Keratinocyte (primary cell): ENCODE measurements around the gene INIP. TPM values are rescaled to one million over a fixed set of nuclear protein-coding genes. Genes with fewer than 3 reads are reported as not detected.

Experiments used
- DNase-seq: peaks from one replicate; pipeline ENCODE4 v3.0.0-alpha.2; 2011; ENCODE audit warnings: low read depth, missing footprints, low spot score
- FAIRE-seq: peaks from 2 replicates; lab custom pipeline; 2011; peaks lifted over from hg19 to GRCh38; lab: Jason Lieb, UNC
- H2AFZ ChIP-seq: 2 replicates; pipeline ENCODE4 v1.6.0; 2012; ENCODE audit warnings: low read length, control low read depth, inconsistent platforms; ENCODE audit not compliant: control insufficient read depth
- H3K27ac ChIP-seq: 2 replicates; pipeline ENCODE4 v1.5.1; 2011; ENCODE audit warnings: low read length; ENCODE audit not compliant: control insufficient read depth, insufficient read depth
- H3K27me3 ChIP-seq: 3 replicates; pipeline ENCODE4 v1.6.0; 2011; ENCODE audit warnings: low read length; ENCODE audit not compliant: control insufficient read depth, insufficient read depth; ENCODE audit errors: extremely low read depth
- H3K36me3 ChIP-seq, 2 experiments: 2 replicates in 1 of 2; 3 replicates in 1 of 2; pipeline ENCODE4 v1.5.1; 2011; ENCODE audit warnings: low read length in 2 of 2, mild to moderate bottlenecking in 1 of 2; ENCODE audit not compliant: control insufficient read depth in 2 of 2, insufficient read depth in 2 of 2; ENCODE audit errors: extremely low read depth in 1 of 2
- H3K4me1 ChIP-seq: 3 replicates; pipeline ENCODE4 v1.5.1; 2011; ENCODE audit warnings: low read length; ENCODE audit not compliant: control insufficient read depth, insufficient read depth; ENCODE audit errors: extremely low read depth
- H3K4me2 ChIP-seq: 3 replicates; pipeline ENCODE4 v1.6.0; 2011; ENCODE audit warnings: low read depth, low read length; ENCODE audit not compliant: control insufficient read depth, insufficient read depth; ENCODE audit errors: extremely low read depth
- H3K4me3 ChIP-seq, 3 experiments: fragments of 200-600 bp in 1 of 3; sonication (generic) in 1 of 3; 2 replicates in 2 of 3; 3 replicates in 1 of 3; pipeline ENCODE4 v1.5.1; 2011 to 2016; ENCODE audit warnings: low read length in 3 of 3, mild to moderate bottlenecking in 3 of 3, control low read depth in 2 of 3, inconsistent platforms in 1 of 3, low read depth in 1 of 3, mixed read lengths in 1 of 3, mixed run types in 1 of 3, moderate library complexity in 1 of 3; ENCODE audit not compliant: control insufficient read depth in 2 of 3, insufficient read depth in 2 of 3; ENCODE audit errors: extremely low read depth in 1 of 3
- H3K79me2 ChIP-seq: 2 replicates; pipeline ENCODE4 v1.6.0; 2012; ENCODE audit warnings: low read length; ENCODE audit not compliant: control insufficient read depth, insufficient read depth
- H3K9ac ChIP-seq: 3 replicates; pipeline ENCODE4 v1.6.0; 2011; ENCODE audit warnings: low read length; ENCODE audit not compliant: control insufficient read depth, insufficient read depth; ENCODE audit errors: extremely low read depth
- H3K9me1 ChIP-seq: 3 replicates; pipeline ENCODE4 v1.6.0; 2011; ENCODE audit warnings: low read length; ENCODE audit not compliant: control insufficient read depth, insufficient read depth; ENCODE audit errors: extremely low read depth
- H3K9me3 ChIP-seq: 2 replicates; pipeline ENCODE4 v1.5.1; 2012; ENCODE audit warnings: low read depth, low read length; ENCODE audit not compliant: control insufficient read depth
- H4K20me1 ChIP-seq: 3 replicates; pipeline ENCODE4 v1.6.0; 2011; ENCODE audit warnings: low read length; ENCODE audit not compliant: control insufficient read depth, insufficient read depth; ENCODE audit errors: extremely low read depth
- EZH2 ChIP-seq: IDR thresholded peaks from one replicate; pipeline ENCODE4 v1.6.1; 2012; ENCODE audit warnings: inconsistent platforms, mild to moderate bottlenecking, low read length, moderate library complexity
- dilution Hi-C: fragments of 300-500 bp; cut with MboI; formaldehyde crosslinking; loops from one replicate; pipeline ENCODE4 v1.7.0; 2020; ENCODE audit warnings: low sequenced_read_pairs; ENCODE audit not compliant: extremely low pct_ligation_motif_present
- polyA plus RNA-seq, 5 experiments: library from polyadenylated mRNA; depleted of rRNA in 3 of 5; stranded (reverse) in 3 of 5; stranded (forward) in 1 of 5; unstranded in 1 of 5; fragments of >200 nt; gene quantifications; 1 replicate in 1 of 5; 2 replicates in 3 of 5; 3 replicates in 1 of 5; pipeline versions ENCODE4 v1.2.1 to v1.2.3, GENCODE V29; 2011 to 2012; ENCODE audit warnings: missing spikeins in 2 of 5, low read depth in 1 of 5, low replicate concordance in 1 of 5
- TF ChIP-seq, protein P1 (sequence below), 3 experiments: IDR thresholded peaks in 1 of 3; conservative IDR thresholded peaks in 1 of 3; optimal IDR thresholded peaks in 1 of 3; 2 replicates in 2 of 3; 3 replicates in 1 of 3; pipeline versions ENCODE3 to v1.5.1; 2011; ENCODE audit warnings: low read length in 3 of 3, mild to moderate bottlenecking in 3 of 3, moderate library complexity in 2 of 3, control low read depth in 1 of 3, inconsistent platforms in 1 of 3; ENCODE audit not compliant: insufficient read depth in 2 of 3; ENCODE audit errors: extremely low read depth in 1 of 3

The INIP gene
- polyA plus RNA-seq, 1 donor (not counting 4 experiments of a cell fraction or from before 2014, with no cell fraction given): 22.0 TPM

- no peak for DNase-seq
- no peaks in the 10 kb centered on the region for H4K20me1 ChIP-seq
- dilution Hi-C loops: no loop called here
- no peak overlapping the region for H3K4me2 ChIP-seq
- no peaks in the 10 kb centered on the region for H3K9me3 ChIP-seq
- H3K36me3 ChIP-seq: peaks cover 2 to 7% of the 10 kb centered on the region in 2 experiments
- peaks cover 61% of the 10 kb centered on the region for H3K79me2 ChIP-seq
- no peak overlapping the region for H3K27ac ChIP-seq
- peaks cover 4% of the 10 kb centered on the region for H3K9me1 ChIP-seq
- TF ChIP-seq, protein P1, sequence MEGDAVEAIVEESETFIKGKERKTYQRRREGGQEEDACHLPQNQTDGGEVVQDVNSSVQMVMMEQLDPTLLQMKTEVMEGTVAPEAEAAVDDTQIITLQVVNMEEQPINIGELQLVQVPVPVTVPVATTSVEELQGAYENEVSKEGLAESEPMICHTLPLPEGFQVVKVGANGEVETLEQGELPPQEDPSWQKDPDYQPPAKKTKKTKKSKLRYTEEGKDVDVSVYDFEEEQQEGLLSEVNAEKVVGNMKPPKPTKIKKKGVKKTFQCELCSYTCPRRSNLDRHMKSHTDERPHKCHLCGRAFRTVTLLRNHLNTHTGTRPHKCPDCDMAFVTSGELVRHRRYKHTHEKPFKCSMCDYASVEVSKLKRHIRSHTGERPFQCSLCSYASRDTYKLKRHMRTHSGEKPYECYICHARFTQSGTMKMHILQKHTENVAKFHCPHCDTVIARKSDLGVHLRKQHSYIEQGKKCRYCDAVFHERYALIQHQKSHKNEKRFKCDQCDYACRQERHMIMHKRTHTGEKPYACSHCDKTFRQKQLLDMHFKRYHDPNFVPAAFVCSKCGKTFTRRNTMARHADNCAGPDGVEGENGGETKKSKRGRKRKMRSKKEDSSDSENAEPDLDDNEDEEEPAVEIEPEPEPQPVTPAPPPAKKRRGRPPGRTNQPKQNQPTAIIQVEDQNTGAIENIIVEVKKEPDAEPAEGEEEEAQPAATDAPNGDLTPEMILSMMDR (optimal IDR thresholded peaks at IDR 0.05 in 1 of 3, IDR thresholded peaks at IDR 0.05 in 1 of 3, conservative IDR thresholded peaks at IDR 0.05 in 1 of 3; ENCODE audit: extremely low read depth in 1 of 3, insufficient read depth in 2 of 3, low read length in 3 of 3): no peak
- TF ChIP-seq EZH2: no peak
- no peak for FAIRE-seq
- no peak overlapping the region for H2AFZ ChIP-seq
- peaks cover 20% of the 10 kb centered on the region for H3K4me1 ChIP-seq
- H3K4me3 ChIP-seq: no peak overlapping the region
- H3K9ac ChIP-seq: no peak overlapping the region
- H3K27me3 ChIP-seq: no peaks in the 10 kb centered on the region
These were observed 42.9 kb upstream of the INIP start for GRCh38 chr9:112760821-112761220.

GRCh38 chr9:112757940-112758339 lies 40.0 kb upstream of the INIP start:
- Histone ChIP-seq H3K27me3 (no peaks in the 10 kb centered on the region), H3K9me1 (peaks cover 4% of the 10 kb centered on the region), H3K4me3 (no peak overlapping the region), H4K20me1 (no peaks in the 10 kb centered on the region), H3K36me3 (peaks cover 2 to 7% of the 10 kb centered on the region in 2 experiments), H3K9me3 (no peaks in the 10 kb centered on the region), H3K4me2 (peak overlapping the region; percentile 77), H3K9ac (no peak overlapping the region), H3K27ac (no peak overlapping the region), H3K79me2 (peaks cover 62% of the 10 kb centered on the region), H3K4me1 (peaks cover 48% of the 10 kb centered on the region), H2AFZ (no peak overlapping the region)
- FAIRE-seq: no peak
- no peak for TF ChIP-seq EZH2
- TF ChIP-seq, protein P1 (optimal IDR thresholded peaks at IDR 0.05 in 1 of 3, IDR thresholded peaks at IDR 0.05 in 1 of 3, conservative IDR thresholded peaks at IDR 0.05 in 1 of 3; ENCODE audit: extremely low read depth in 1 of 3, insufficient read depth in 2 of 3, low read length in 3 of 3): no peak
- dilution Hi-C loops: no loop called here
- no peak for DNase-seq
